Sigmoid colon (tissue), 7 donors: ENCODE measurements around the gene ARFGAP1. TPM values are rescaled to one million over a fixed set of nuclear protein-coding genes. Genes with fewer than 3 reads are reported as not detected.

Experiments used
- DNase-seq: peaks from one replicate; pipeline ENCODE4 v3.0.0-alpha.2; 2019
- H3K27ac ChIP-seq, 4 donors: fragments of 200-600 bp; sonication (generic); one replicate each; pipeline ENCODE4 v1.5.1; 2016 to 2019; ENCODE audit warnings: mild to moderate bottlenecking in 1 of 4
- H3K27me3 ChIP-seq, 3 donors: fragments of 200-600 bp; sonication (generic); one replicate each; pipeline ENCODE4 v1.5.1; 2019; ENCODE audit warnings: mild to moderate bottlenecking in 1 of 3
- H3K36me3 ChIP-seq, 4 donors: fragments of 200-600 bp; sonication (generic); one replicate each; pipeline ENCODE4 v1.5.1; 2016 to 2019
- H3K4me1 ChIP-seq, 4 donors: fragments of 200-600 bp; sonication (generic); one replicate each; pipeline ENCODE4 v1.5.1; 2017 to 2019
- H3K4me3 ChIP-seq, 4 donors: fragments of 200-600 bp; sonication (generic); one replicate each; pipeline ENCODE4 v1.5.1; 2017 to 2019; ENCODE audit warnings: mild to moderate bottlenecking in 2 of 4, moderate library complexity in 1 of 4
- H3K9me3 ChIP-seq, 4 donors: fragments of 200-600 bp in 3 of 4; sonication (generic) in 3 of 4; one replicate each; pipeline versions ENCODE4 v1.5.1 to v1.6.1; 2013 to 2019
- CTCF ChIP-seq, 4 experiments: fragments of 450-650 bp in 3 of 4; fragments of 200-600 bp in 1 of 4; IDR thresholded peaks; one replicate each; pipeline ENCODE4 v1.5.1; 2016 to 2019; ENCODE audit warnings: antibody characterized with exemption in 4 of 4, mild to moderate bottlenecking in 3 of 4, moderate library complexity in 2 of 4
- EP300 ChIP-seq, 4 donors: sonication (generic); formaldehyde crosslinking; IDR thresholded peaks; one replicate each; pipeline ENCODE4 v1.6.1; 2017; ENCODE audit warnings: antibody characterized with exemption in 4 of 4
- POLR2A ChIP-seq, 2 donors: fragments of 450-650 bp; IDR thresholded peaks; one replicate each; pipeline ENCODE4 v1.6.1; 2016; ENCODE audit warnings: antibody characterized with exemption in 2 of 2, mild to moderate bottlenecking in 2 of 2, moderate library complexity in 2 of 2
- POLR2AphosphoS5 ChIP-seq, 4 donors: sonication (generic); formaldehyde crosslinking; IDR thresholded peaks; one replicate each; pipeline ENCODE4 v1.6.1; 2017; ENCODE audit warnings: antibody characterized with exemption in 4 of 4
- WGBS, 2 donors: extraction: QIAGEN DNeasy Blood & Tissue Kit; methylation state at CpG; one replicate each; pipeline ENCODE4 v1.1.7; 2013; 5-methylcytosine and 5-hydroxymethylcytosine counted together
- intact Hi-C: fragments of 100-400 bp; cut with DNase I; formaldehyde crosslinking; loops from one replicate; pipeline ENCODE4 v1.15.1; 2023
- polyA plus RNA-seq, 3 donors: library from polyadenylated mRNA; stranded (reverse); fragments of 200-250 nt; gene quantifications; one replicate each; pipeline ENCODE4 v1.2.3, GENCODE V29; 2013
- small RNA-seq, 3 donors: library from RNA; depleted of rRNA; stranded (forward); fragments of <200 nt; gene quantifications; one replicate each; pipeline ENCODE3, GENCODE V24; 2016
- total RNA-seq, 4 donors: library from RNA; depleted of rRNA; stranded (reverse); fragments of >200 nt; gene quantifications; one replicate each; pipeline ENCODE4 v1.1.0, GENCODE V29; 2016
- donor health status: healthy with polysubstance abuse.
- donor health status: Bipolar disorder and iron deficiency.
- donor health status: healthy.

Gene ARFGAP1
- total and polyA plus RNA-seq, 7 donors = 19.8 to 109 (median 31.8) TPM

GRCh38 chr20:63337786-63338420, 65.3 kb downstream of the ARFGAP1 start:
- TF ChIP-seq POLR2A (IDR thresholded peaks at IDR 0.05) = no peak
- TF ChIP-seq CTCF (IDR thresholded peaks at IDR 0.05) = no peak
- TF ChIP-seq EP300 (IDR thresholded peaks at IDR 0.05) = no peak
- no peak for TF ChIP-seq POLR2AphosphoS5 (IDR thresholded peaks at IDR 0.05)
- intact Hi-C loops = no loop called here
- Histone ChIP-seq H3K36me3 (no peaks in the 10 kb centered on the region), H3K27me3 (peaks cover 0 to 56% (median 12%) of the 10 kb centered on the region in 3 donors), H3K4me1 (no peaks in the 10 kb centered on the region), H3K27ac (no peak overlapping the region), H3K9me3 (no peaks in the 10 kb centered on the region), H3K4me3 (no peak overlapping the region)
- DNase-seq = no peak
- WGBS, 2 donors = 72 to 73% methylated on average over 12 of the region's 12 CpGs

Small RNA genes within 50 kb of the gene (small RNA-seq; reads per million reads assigned to genes)
- gene MIR3196 = 0 reads per million in 3 donors
- 0 to 0.36 (median 0) reads per million in 3 donors for gene MIR4326
- gene RNU6-994P = 0 reads per million in 3 donors

Other genes with a start within 250 kb of the ARFGAP1 start
- gene YTHDF1, start 56.7 kb upstream of the ARFGAP1 start, total RNA-seq = 10 to 100 TPM; 20.2 to 25.0 (median 23.4) TPM
- gene YTHDF1, start 56.7 kb upstream of the ARFGAP1 start, polyA plus RNA-seq = 10 to 100 TPM; 15.3 to 22.5 (median 16.2) TPM
- 1 to 10 TPM in 1 of 4 donors, under 1 TPM in 1, not detected in 2; 0.71 to 1.2 TPM for gene BIRC7, start 36.9 kb upstream of the ARFGAP1 start, total RNA-seq
- gene BIRC7, start 36.9 kb upstream of the ARFGAP1 start, polyA plus RNA-seq = under 1 TPM in 2 of 3 donors, not detected in 1; 0.15 to 0.60 TPM
- gene NKAIN4, start 18.4 kb upstream of the ARFGAP1 start, total RNA-seq = 1 to 10 TPM in 2 of 4 donors, under 1 TPM in 2; 0.33 to 4.4 (median 2.3) TPM
- gene NKAIN4, start 18.4 kb upstream of the ARFGAP1 start, polyA plus RNA-seq = under 1 TPM in 1 of 3 donors, not detected in 2; 0.73 TPM
- gene COL20A1, start 20.4 kb downstream of the ARFGAP1 start, total RNA-seq = not detected
- gene COL20A1, start 20.4 kb downstream of the ARFGAP1 start, polyA plus RNA-seq = under 1 TPM in 1 of 3 donors, not detected in 2; 0.07 TPM
- 1 to 10 TPM in 1 of 4 donors, not detected in 3; 1.1 TPM for gene CHRNA4, start 88.5 kb downstream of the ARFGAP1 start, total RNA-seq
- under 1 TPM in 1 of 3 donors, not detected in 2; 0.07 TPM for gene CHRNA4, start 88.5 kb downstream of the ARFGAP1 start, polyA plus RNA-seq
- 1 to 10 TPM in 2 of 4 donors, under 1 TPM in 1, not detected in 1; 0.95 to 4.2 (median 1.4) TPM for gene KCNQ2, start 199.8 kb downstream of the ARFGAP1 start, total RNA-seq
- gene KCNQ2, start 199.8 kb downstream of the ARFGAP1 start, polyA plus RNA-seq = under 1 TPM in 1 of 3 donors, not detected in 2; 0.83 TPM
- gene EEF1A2, start 226.3 kb downstream of the ARFGAP1 start, total RNA-seq = 10 to 100 TPM in 2 of 4 donors, 1 to 10 TPM in 2; 4.6 to 14.3 (median 11.0) TPM
- 1 to 10 TPM; 2.8 to 7.8 (median 4.2) TPM for gene EEF1A2, start 226.3 kb downstream of the ARFGAP1 start, polyA plus RNA-seq
- gene PPDPF, start 248.0 kb downstream of the ARFGAP1 start, total RNA-seq = 100 to 1,000 TPM in 3 of 4 donors, 10 to 100 TPM in 1; 82.8 to 244 (median 146) TPM
- gene PPDPF, start 248.0 kb downstream of the ARFGAP1 start, polyA plus RNA-seq = 1,000 to 10,000 TPM in 2 of 3 donors, 100 to 1,000 TPM in 1; 658 to 1,688 (median 1,153) TPM